Cardiac muscle cell (in vitro differentiated cells and primary cell): ENCODE results near the gene USF3. TPM values are rescaled to one million over a fixed set of nuclear protein-coding genes. Genes with fewer than 3 reads are reported as not detected.

Experiments
- DNase-seq, 2 donors: peaks; one replicate each; pipeline versions ENCODE4 v3.0.0 to v3.0.0-alpha.2; 2010 to 2017; ENCODE audit warnings: low read depth in 1 of 2, low spot score in 1 of 2
- H3K27ac ChIP-seq: fragments of 200-600 bp; sonication (generic); 2 replicates; pipeline ENCODE4 v1.5.1; 2016
- H3K27me3 ChIP-seq: fragments of 200-600 bp; sonication (generic); 2 replicates; pipeline ENCODE4 v1.6.0; 2016; ENCODE audit warnings: control low read depth
- H3K36me3 ChIP-seq: fragments of 200-600 bp; sonication (generic); 2 replicates; pipeline ENCODE4 v1.5.1; 2016; ENCODE audit warnings: control low read depth
- H3K4me1 ChIP-seq: fragments of 200-600 bp; sonication (generic); 2 replicates; pipeline ENCODE4 v1.8.1; 2017; ENCODE audit warnings: low read depth, mild to moderate bottlenecking, mixed run types
- H3K4me3 ChIP-seq: fragments of 200-600 bp; sonication (generic); 2 replicates; pipeline ENCODE4 v1.5.1; 2016; ENCODE audit warnings: mild to moderate bottlenecking
- H3K9me3 ChIP-seq: fragments of 200-600 bp; sonication (generic); 2 replicates; pipeline ENCODE4 v1.5.1; 2017; ENCODE audit warnings: low read depth, mild to moderate bottlenecking, control low read depth
- polyA plus RNA-seq: library from polyadenylated mRNA; unstranded; fragments of >200 nt; fragmentation: Nextera tagmentation; extraction: Ambion mirVana; gene quantifications from 2 replicates; pipeline ENCODE4 v1.2.1, GENCODE V29; 2016
- total RNA-seq: library from RNA; depleted of rRNA; stranded (reverse); fragments of >200 nt; gene quantifications from 2 replicates; pipeline ENCODE4 v1.2.3, GENCODE V29; 2016
- TF ChIP-seq, protein P1 (sequence below): IDR thresholded peaks from 2 replicates; pipeline ENCODE4 v1.5.1; 2012; ENCODE audit warnings: low read depth, mild to moderate bottlenecking, low read length

USF3 gene
- total and polyA plus RNA-seq, 2 experiments from 2014 or later: 3.1 to 11.4 TPM

DNA sequence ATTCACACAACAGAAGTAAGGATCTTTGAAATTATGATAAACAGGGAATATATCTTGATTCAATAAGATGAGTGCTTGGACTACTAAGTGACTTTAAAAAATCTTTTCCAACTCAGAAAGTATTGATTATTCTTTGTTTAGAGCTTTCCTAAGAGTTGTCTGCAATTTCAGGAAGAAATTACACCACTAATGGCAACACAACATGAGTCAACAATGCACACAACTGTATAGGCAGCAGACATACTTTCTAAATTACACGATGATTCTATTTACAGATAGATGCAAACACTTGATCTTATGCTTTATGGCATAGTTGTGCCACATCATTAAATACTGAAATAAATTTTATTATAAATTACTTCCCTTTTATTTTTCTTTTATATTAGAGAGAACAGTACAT is 45.2 kb upstream of the USF3 start:
- Histone ChIP-seq H3K4me3 (no peak overlapping the region), H3K36me3 (no peaks in the 10 kb centered on the region), H3K9me3 (no peaks in the 10 kb centered on the region), H3K27ac (no peak overlapping the region), H3K4me1 (peaks cover 7% of the 10 kb centered on the region), H3K27me3 (no peaks in the 10 kb centered on the region)
- DNase-seq: no peak
- TF ChIP-seq, protein P1, sequence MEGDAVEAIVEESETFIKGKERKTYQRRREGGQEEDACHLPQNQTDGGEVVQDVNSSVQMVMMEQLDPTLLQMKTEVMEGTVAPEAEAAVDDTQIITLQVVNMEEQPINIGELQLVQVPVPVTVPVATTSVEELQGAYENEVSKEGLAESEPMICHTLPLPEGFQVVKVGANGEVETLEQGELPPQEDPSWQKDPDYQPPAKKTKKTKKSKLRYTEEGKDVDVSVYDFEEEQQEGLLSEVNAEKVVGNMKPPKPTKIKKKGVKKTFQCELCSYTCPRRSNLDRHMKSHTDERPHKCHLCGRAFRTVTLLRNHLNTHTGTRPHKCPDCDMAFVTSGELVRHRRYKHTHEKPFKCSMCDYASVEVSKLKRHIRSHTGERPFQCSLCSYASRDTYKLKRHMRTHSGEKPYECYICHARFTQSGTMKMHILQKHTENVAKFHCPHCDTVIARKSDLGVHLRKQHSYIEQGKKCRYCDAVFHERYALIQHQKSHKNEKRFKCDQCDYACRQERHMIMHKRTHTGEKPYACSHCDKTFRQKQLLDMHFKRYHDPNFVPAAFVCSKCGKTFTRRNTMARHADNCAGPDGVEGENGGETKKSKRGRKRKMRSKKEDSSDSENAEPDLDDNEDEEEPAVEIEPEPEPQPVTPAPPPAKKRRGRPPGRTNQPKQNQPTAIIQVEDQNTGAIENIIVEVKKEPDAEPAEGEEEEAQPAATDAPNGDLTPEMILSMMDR: no peak

- no peaks in the 10 kb centered on the region for H3K36me3 ChIP-seq
- TF ChIP-seq, protein P1: no peak
- no peak overlapping the region for H3K27ac ChIP-seq
Observed at GRCh38 chr3:113741086-113741485, 44.6 kb upstream of the USF3 start.

GRCh38 chr3:113736548-113737089 is 40.2 kb upstream of the USF3 start:
- Histone ChIP-seq H3K36me3 (no peaks in the 10 kb centered on the region), H3K4me1 (no peaks in the 10 kb centered on the region), H3K27ac (peak overlapping the region; percentile 31), H3K27me3 (no peaks in the 10 kb centered on the region), H3K4me3 (no peak overlapping the region), H3K9me3 (no peaks in the 10 kb centered on the region)
- TF ChIP-seq, protein P1: peak; percentile 58
- DNase-seq: peak; percentile 44 to 79

More at GRCh38 chr3:113741086-113741485, 44.6 kb upstream of the USF3 start:
- peak in 1 of 2 donors; percentile 13 for DNase-seq
- Histone ChIP-seq H3K9me3 (no peaks in the 10 kb centered on the region), H3K27me3 (no peaks in the 10 kb centered on the region), H3K4me3 (no peak overlapping the region), H3K4me1 (peaks cover 7% of the 10 kb centered on the region)

DNA sequence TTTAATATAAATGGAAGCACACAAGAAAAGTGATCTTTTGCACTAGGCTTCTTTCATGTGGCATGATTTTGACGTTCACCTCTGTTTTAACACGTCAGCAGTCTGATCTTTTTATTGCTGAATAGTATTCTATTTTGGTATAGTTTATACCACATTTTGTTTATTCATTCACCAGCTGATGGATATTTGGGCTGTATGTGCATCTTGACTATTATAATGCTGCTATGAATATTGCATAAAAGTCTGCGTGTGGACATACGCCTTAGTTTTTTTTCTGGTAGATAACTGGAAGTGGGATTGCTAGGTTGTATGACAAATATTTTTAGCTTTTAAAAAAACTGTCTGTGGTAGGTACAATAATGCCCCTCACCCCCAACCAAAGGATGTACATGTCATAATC is 35.3 kb upstream of the USF3 start:
- no peak for DNase-seq
- Histone ChIP-seq H3K4me3 (no peak overlapping the region), H3K27ac (no peak overlapping the region), H3K9me3 (no peaks in the 10 kb centered on the region), H3K4me1 (no peaks in the 10 kb centered on the region), H3K36me3 (no peaks in the 10 kb centered on the region), H3K27me3 (no peaks in the 10 kb centered on the region)
- TF ChIP-seq, protein P1: no peak

DNA sequence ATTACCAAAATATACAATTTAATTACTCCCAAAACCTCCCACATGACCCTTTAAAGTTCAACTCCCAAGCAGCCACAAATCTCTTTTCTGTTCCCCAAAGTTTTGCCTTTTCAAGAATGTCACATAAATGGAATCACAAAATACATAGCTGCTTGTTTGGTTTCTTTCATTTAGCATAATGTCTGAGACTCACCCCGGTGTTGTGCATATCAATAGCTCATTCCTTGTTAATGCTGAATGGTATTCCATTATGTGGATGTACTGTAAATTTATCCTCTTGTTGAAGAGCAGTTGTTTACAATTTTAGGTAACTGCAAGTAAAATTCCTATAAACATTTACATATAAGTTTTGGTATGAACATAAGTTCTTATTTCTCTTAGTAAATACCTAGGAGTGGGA is 34.1 kb upstream of the USF3 start:
- Histone ChIP-seq H3K36me3 (no peaks in the 10 kb centered on the region), H3K4me1 (no peaks in the 10 kb centered on the region), H3K27me3 (no peaks in the 10 kb centered on the region), H3K27ac (no peak overlapping the region), H3K9me3 (no peaks in the 10 kb centered on the region), H3K4me3 (no peak overlapping the region)
- DNase-seq: no peak
- TF ChIP-seq, protein P1: no peak
